ENCODE results near the gene AAGAB. TPM values are rescaled to one million over a fixed set of nuclear protein-coding genes. Genes with fewer than 3 reads are reported as not detected.

Gene AAGAB
- total RNA-seq, 1 experiment from 2014 or later: 52.0 TPM

DNA sequence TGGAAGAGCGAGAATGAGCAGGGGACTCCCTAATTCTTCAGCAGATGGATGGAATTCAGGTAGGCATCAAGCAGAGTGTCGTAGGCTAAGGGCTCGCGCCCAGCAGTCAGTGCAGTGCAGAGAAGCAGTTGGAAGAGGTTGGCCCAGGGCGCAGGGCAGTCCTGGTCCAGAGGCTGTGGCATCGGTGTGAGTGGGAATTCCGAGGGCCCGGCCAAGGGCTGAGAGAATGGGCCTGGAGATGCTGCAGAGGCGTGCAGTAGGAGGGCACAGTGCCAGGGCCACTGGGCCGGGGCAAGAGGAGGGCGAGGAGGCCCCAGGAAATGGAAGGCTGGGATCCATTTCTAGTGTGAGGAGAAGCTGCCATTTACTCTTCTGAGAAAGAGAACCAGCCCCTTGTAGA, 74.4 kb downstream of the AAGAB start:
- Histone ChIP-seq H3K4me1 (ENCODE audit: control insufficient read depth in 1 of 2, insufficient read depth in 2 of 2, low read length in 2 of 2) (peaks cover 16 to 32% of the 10 kb centered on the region in 2 experiments), H3K36me3 (ENCODE audit: control insufficient read depth in 1 of 2, insufficient read depth in 2 of 2, low read length in 2 of 2) (peaks cover 5 to 64% of the 10 kb centered on the region in 2 experiments; a peak in 3 of 4 replicates), H3K27me3 (ENCODE audit: insufficient read depth, low read length) (no peaks in the 10 kb centered on the region), H3K79me2 (ENCODE audit: insufficient read depth, low read length) (peaks cover 25% of the 10 kb centered on the region; the same call in 1 of the 2 replicates), H3K4me2 (ENCODE audit: low read length) (no peak overlapping the region), H3K9me2 (ENCODE audit: insufficient read depth) (no peaks in the 10 kb centered on the region), H2AFZ (ENCODE audit: low read depth, low read length, poor library complexity, severe bottlenecking) (no peak overlapping the region), H3K9me3 (ENCODE audit: control insufficient read depth in 1 of 2, insufficient read depth in 1 of 2, low read depth in 1 of 2, low read length in 2 of 2) (no peaks in the 10 kb centered on the region), H3K4me3 (replicated peaks in 1 of 2; ENCODE audit: low read depth in 1 of 2, low read length in 2 of 2) (no peak overlapping the region), H4K20me1 (ENCODE audit: insufficient read depth) (no peaks in the 10 kb centered on the region), H3K9ac (ENCODE audit: low read length) (no peak overlapping the region), H3K27ac (ENCODE audit: low read depth, low read length) (no peak overlapping the region)
- intact Hi-C loops (cut with micrococcal nuclease): no loop called here
- TF ChIP-seq, protein P1, sequence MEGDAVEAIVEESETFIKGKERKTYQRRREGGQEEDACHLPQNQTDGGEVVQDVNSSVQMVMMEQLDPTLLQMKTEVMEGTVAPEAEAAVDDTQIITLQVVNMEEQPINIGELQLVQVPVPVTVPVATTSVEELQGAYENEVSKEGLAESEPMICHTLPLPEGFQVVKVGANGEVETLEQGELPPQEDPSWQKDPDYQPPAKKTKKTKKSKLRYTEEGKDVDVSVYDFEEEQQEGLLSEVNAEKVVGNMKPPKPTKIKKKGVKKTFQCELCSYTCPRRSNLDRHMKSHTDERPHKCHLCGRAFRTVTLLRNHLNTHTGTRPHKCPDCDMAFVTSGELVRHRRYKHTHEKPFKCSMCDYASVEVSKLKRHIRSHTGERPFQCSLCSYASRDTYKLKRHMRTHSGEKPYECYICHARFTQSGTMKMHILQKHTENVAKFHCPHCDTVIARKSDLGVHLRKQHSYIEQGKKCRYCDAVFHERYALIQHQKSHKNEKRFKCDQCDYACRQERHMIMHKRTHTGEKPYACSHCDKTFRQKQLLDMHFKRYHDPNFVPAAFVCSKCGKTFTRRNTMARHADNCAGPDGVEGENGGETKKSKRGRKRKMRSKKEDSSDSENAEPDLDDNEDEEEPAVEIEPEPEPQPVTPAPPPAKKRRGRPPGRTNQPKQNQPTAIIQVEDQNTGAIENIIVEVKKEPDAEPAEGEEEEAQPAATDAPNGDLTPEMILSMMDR (IDR thresholded peaks at IDR 0.05 in 2 of 3, conservative IDR thresholded peaks at IDR 0.05 in 1 of 3; ENCODE audit: borderline replicate concordance in 1 of 3, insufficient read depth in 1 of 3, low read depth in 2 of 3, low read length in 2 of 3): no peak
- no peak for TF ChIP-seq POLR2A (IDR thresholded peaks at IDR 0.05; ENCODE audit: borderline replicate concordance, extremely low read depth, insufficient read depth, insufficient read length)
- no peak for TF ChIP-seq YY1 (IDR thresholded peaks at IDR 0.05; ENCODE audit: extremely low read depth, insufficient replicate concordance, low read depth, low read length)
- TF ChIP-seq ZFX (IDR thresholded peaks at IDR 0.05): no peak
- BruUV-seq (replicated peaks): no TSS peak
- ATAC-seq (no peak), DNase-seq (ENCODE audit: low read depth, low spot score) (no peak)
- POLR2A ChIA-PET: no interaction called here
- RAD21 ChIA-PET (ENCODE audit: low non-redundant PET in 1 of 2, low total read pairs in 2 of 2, uncharacterized antibody in 2 of 2, unreplicated experiment in 2 of 2): no interaction called here
- CTCF ChIA-PET: no interaction called here

DNA sequence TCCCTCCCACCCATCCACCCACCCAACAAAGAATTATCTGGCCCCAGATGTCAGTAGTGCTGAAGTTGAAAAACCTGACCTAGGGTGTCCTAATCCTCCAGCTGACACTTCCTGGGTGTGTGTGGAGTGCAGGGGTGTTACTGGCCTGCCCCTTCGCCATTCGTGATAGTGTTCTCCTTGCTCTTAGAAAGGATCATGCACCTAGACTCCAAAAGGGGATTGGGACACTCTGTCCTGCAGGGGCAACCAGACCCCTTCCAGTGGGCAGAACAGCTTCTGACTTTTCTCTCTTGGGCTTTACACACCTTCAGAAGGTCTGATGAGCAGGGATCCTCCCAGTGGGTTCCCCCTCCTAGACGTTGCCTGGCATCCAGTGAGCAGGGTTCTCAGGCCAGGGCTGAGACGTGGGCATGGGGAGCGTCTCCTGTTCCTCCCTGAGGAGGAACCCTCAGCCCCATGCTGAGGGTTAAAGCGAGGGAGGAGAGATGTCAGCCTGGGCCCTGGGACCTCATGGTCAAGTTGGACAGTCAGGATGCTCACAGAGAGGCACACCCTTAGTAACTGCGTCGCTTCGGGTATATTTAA, 75.0 kb downstream of the AAGAB start:
- no TSS peak for BruUV-seq (replicated peaks)
- CTCF ChIA-PET: no interaction called here

More for the DNA sequence above, 75.0 kb downstream of the AAGAB start:
- no peak overlapping the region for H3K4me2 ChIP-seq (ENCODE audit: low read length)
- H3K27me3 ChIP-seq (ENCODE audit: insufficient read depth, low read length): no peaks in the 10 kb centered on the region
- H3K9ac ChIP-seq (ENCODE audit: low read length): no peak overlapping the region
- no peak overlapping the region for H3K27ac ChIP-seq (ENCODE audit: low read depth, low read length)
- H3K9me2 ChIP-seq (ENCODE audit: insufficient read depth): no peaks in the 10 kb centered on the region
- TF ChIP-seq CEBPB (IDR thresholded peaks at IDR 0.05; ENCODE audit: low read depth) (no peak), YY1 (IDR thresholded peaks at IDR 0.05; ENCODE audit: extremely low read depth, insufficient replicate concordance, low read depth, low read length) (no peak), EGR1 (IDR thresholded peaks at IDR 0.05; ENCODE audit: low read depth) (no peak), TCF7L2 (IDR thresholded peaks at IDR 0.05; ENCODE audit: borderline replicate concordance, extremely low read depth, insufficient read depth, insufficient read length) (no peak), EZH2 (IDR thresholded peaks at IDR 0.05) (no peak), SP1 (IDR thresholded peaks at IDR 0.05; ENCODE audit: low read depth) (no peak), SRF (IDR thresholded peaks at IDR 0.05; ENCODE audit: low read depth) (no peak), EZH2phosphoT487 (IDR thresholded peaks at IDR 0.05; ENCODE audit: borderline replicate concordance) (no peak), POLR2A (IDR thresholded peaks at IDR 0.05; ENCODE audit: borderline replicate concordance, extremely low read depth, insufficient read depth, insufficient read length) (no peak), ZNF274 (IDR thresholded peaks at IDR 0.05; ENCODE audit: low read depth, low read length) (no peak)
- TF ChIP-seq, protein P2, sequence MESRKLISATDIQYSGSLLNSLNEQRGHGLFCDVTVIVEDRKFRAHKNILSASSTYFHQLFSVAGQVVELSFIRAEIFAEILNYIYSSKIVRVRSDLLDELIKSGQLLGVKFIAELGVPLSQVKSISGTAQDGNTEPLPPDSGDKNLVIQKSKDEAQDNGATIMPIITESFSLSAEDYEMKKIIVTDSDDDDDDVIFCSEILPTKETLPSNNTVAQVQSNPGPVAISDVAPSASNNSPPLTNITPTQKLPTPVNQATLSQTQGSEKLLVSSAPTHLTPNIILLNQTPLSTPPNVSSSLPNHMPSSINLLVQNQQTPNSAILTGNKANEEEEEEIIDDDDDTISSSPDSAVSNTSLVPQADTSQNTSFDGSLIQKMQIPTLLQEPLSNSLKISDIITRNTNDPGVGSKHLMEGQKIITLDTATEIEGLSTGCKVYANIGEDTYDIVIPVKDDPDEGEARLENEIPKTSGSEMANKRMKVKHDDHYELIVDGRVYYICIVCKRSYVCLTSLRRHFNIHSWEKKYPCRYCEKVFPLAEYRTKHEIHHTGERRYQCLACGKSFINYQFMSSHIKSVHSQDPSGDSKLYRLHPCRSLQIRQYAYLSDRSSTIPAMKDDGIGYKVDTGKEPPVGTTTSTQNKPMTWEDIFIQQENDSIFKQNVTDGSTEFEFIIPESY (IDR thresholded peaks at IDR 0.05; ENCODE audit: extremely low read depth, insufficient replicate concordance, low read length): no peak
- peaks cover 25% of the 10 kb centered on the region; the same call in 1 of the 2 replicates for H3K79me2 ChIP-seq (ENCODE audit: insufficient read depth, low read length)
- POLR2A ChIA-PET: no interaction called here
- no peak overlapping the region for H2AFZ ChIP-seq (ENCODE audit: low read depth, low read length, poor library complexity, severe bottlenecking)
- RAD21 ChIA-PET (ENCODE audit: low non-redundant PET in 1 of 2, low total read pairs in 2 of 2, uncharacterized antibody in 2 of 2, unreplicated experiment in 2 of 2): no interaction called here
- ATAC-seq (no peak), DNase-seq (ENCODE audit: low read depth, low spot score) (no peak)
- peaks cover 2 to 59% of the 10 kb centered on the region in 2 experiments; a peak in 3 of 4 replicates for H3K36me3 ChIP-seq (ENCODE audit: control insufficient read depth in 1 of 2, insufficient read depth in 2 of 2, low read length in 2 of 2)
- H4K20me1 ChIP-seq (ENCODE audit: insufficient read depth): no peaks in the 10 kb centered on the region
- no peaks in the 10 kb centered on the region for H3K9me3 ChIP-seq (ENCODE audit: control insufficient read depth in 1 of 2, insufficient read depth in 1 of 2, low read depth in 1 of 2, low read length in 2 of 2)
- intact Hi-C loops (cut with micrococcal nuclease): loop anchor here (10.0 kb wide), 1 partner anchor 235 kb away; no protein-coding TSS in a partner anchor
- no peak overlapping the region for H3K4me3 ChIP-seq (replicated peaks in 1 of 2; ENCODE audit: low read depth in 1 of 2, low read length in 2 of 2)
- H3K4me1 ChIP-seq (ENCODE audit: control insufficient read depth in 1 of 2, insufficient read depth in 2 of 2, low read length in 2 of 2): peaks cover 20 to 37% of the 10 kb centered on the region in 2 experiments

Data from HCT116 (cell line).